Erythroblast (primary cell): ENCODE results near the gene TBRG1.
A peak's percentile ranks its signal among the peaks of the same experiment; 100 is the strongest.

Source experiments
- DNase-seq, 2 experiments: peaks; one replicate each; lab custom pipeline; 2025; lab: John Stamatoyannopoulos, UW
- GATA1 ChIP-seq: IDR thresholded peaks from 2 replicates; pipeline ENCODE4 v1.6.1; 2011; ENCODE audit warnings: low read depth, mild to moderate bottlenecking, control low read depth, low read length, moderate library complexity
- POLR2A ChIP-seq: IDR thresholded peaks from 2 replicates; pipeline ENCODE4 v1.6.1; 2011; ENCODE audit warnings: mild to moderate bottlenecking, low read length

Gene TBRG1

GRCh38 chr11:124622531-124623451, at the start of gene TBRG1:
TSS of gene TBRG1 (plus strand) at chr11:124622864. CDS start at chr11:124623084, 220 bp downstream.
- TF ChIP-seq POLR2A (peak; percentile 98), GATA1 (no peak)
- DNase-seq = peak; percentile 92

- TF ChIP-seq GATA1 = no peak
- TF ChIP-seq POLR2A = no peak
- no peak for DNase-seq
These were observed 44.8 kb upstream of the TBRG1 start for GRCh38 chr11:124577716-124578427.

GRCh38 chr11:124578761-124579160, 43.9 kb upstream of the TBRG1 start:
- TF ChIP-seq GATA1 = no peak
- no peak for TF ChIP-seq POLR2A
- DNase-seq = no peak

- no peak for TF ChIP-seq POLR2A
- no peak for TF ChIP-seq GATA1
- DNase-seq = no peak
These were observed 40.8 kb upstream of the TBRG1 start for GRCh38 chr11:124581817-124582216.

- TF ChIP-seq GATA1 = no peak
- TF ChIP-seq POLR2A = no peak
- DNase-seq = no peak
These were observed 40.1 kb upstream of the TBRG1 start for GRCh38 chr11:124582565-124582964.

- TF ChIP-seq GATA1 = no peak
- no peak for TF ChIP-seq POLR2A
- no peak for DNase-seq
These were observed 38.9 kb upstream of the TBRG1 start for GRCh38 chr11:124583781-124584180.

- no peak for DNase-seq
- TF ChIP-seq GATA1 = no peak
- no peak for TF ChIP-seq POLR2A
These were observed 37.8 kb upstream of the TBRG1 start for GRCh38 chr11:124584681-124585372.

GRCh38 chr11:124586238-124586860, 36.3 kb upstream of the TBRG1 start:
- peak; percentile 56 to 78 for DNase-seq
- TF ChIP-seq GATA1 (no peak), POLR2A (no peak)

GRCh38 chr11:124591430-124591829, 31.2 kb upstream of the TBRG1 start:
- TF ChIP-seq GATA1 (no peak), POLR2A (no peak)
- DNase-seq = no peak

GRCh38 chr11:124592627-124593026, 30.0 kb upstream of the TBRG1 start:
- no peak for TF ChIP-seq POLR2A
- no peak for TF ChIP-seq GATA1

GRCh38 chr11:124595302-124595701, 27.4 kb upstream of the TBRG1 start:
- TF ChIP-seq GATA1 = no peak
- no peak for TF ChIP-seq POLR2A

More at GRCh38 chr11:124592627-124593026, 30.0 kb upstream of the TBRG1 start:
- DNase-seq = no peak

GRCh38 chr11:124597626-124598025, 25.0 kb upstream of the TBRG1 start:
- DNase-seq = no peak
- no peak for TF ChIP-seq POLR2A
- no peak for TF ChIP-seq GATA1

More at GRCh38 chr11:124595302-124595701, 27.4 kb upstream of the TBRG1 start:
- DNase-seq = no peak
